ENCODE data around the gene IFT20.

Gene IFT20

DNA sequence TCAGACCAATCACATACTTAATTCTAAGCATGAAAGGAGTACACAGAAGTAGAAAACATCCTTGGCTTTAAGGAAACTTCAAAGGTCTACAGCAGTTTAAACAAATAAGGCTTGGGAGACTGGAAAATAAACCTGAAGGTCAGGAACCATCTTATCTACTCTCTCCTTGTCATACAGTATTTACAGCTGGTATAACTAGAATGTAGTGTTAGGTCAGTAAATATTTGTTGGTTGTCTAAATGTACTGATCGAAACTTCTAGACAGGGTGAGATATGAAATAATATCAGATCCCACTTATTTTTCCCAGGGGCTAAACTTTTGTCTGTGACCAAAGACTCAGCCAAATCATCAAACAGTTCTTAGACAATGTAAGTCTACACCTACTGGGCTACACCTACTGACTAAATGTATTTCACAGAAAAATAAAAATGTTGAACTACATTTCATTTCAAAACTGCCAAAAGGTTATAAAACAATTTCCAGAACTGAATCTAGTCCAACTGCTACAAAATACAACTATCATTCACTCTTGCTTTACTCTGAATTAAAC is 43.4 kb downstream of the IFT20 start:
- TF ChIP-seq POLR2A (IDR thresholded peaks at IDR 0.05; ENCODE audit: low read length) (no peak), GATA1 (IDR thresholded peaks at IDR 0.05; ENCODE audit: low read depth, low read length) (no peak)
- DNase-seq = no peak

DNA sequence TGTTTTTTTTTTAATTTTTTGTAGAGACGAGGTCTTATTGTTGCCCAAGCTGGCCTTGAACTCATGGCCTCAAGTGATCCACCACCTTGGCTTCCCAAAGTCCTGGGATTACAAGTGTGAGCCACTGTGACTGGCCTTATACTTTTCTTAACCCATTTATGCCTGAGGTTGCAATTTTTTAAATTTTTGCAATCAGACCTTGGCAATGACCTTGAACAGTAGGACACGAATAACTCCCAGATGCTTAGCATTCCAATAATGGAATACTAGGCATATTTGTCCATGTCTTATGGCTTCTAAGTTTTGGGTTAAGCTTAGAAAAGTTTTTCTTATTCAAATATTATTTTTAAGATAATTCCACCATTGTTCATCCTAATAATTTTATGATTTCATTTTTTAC is 44.6 kb downstream of the IFT20 start:
- no peak for DNase-seq
- no peak for TF ChIP-seq GATA1 (IDR thresholded peaks at IDR 0.05; ENCODE audit: low read depth, low read length)
- TF ChIP-seq POLR2A (IDR thresholded peaks at IDR 0.05; ENCODE audit: low read length) = no peak

DNA sequence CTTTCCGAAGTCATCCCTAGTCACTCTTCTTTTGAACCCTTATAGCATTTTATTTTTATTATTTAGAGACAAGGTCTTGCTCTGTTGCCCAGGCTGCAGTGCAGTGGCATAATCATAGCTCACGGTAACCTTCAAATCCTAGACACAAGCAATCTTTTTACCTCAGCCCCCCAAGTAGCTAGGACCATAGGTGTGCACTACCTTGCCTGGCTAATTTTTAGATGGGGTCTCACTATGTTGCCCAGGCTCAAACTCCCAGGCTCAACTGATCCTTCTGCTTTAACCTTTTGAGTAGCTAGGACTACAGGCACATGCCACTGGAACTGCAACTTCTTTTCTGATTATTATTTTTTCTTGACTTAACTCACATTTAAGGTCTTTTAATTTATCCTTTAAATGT is 49.3 kb downstream of the IFT20 start:
- no peak for DNase-seq
- TF ChIP-seq GATA1 (IDR thresholded peaks at IDR 0.05; ENCODE audit: low read depth, low read length) (no peak), POLR2A (IDR thresholded peaks at IDR 0.05; ENCODE audit: low read length) (no peak)

DNA sequence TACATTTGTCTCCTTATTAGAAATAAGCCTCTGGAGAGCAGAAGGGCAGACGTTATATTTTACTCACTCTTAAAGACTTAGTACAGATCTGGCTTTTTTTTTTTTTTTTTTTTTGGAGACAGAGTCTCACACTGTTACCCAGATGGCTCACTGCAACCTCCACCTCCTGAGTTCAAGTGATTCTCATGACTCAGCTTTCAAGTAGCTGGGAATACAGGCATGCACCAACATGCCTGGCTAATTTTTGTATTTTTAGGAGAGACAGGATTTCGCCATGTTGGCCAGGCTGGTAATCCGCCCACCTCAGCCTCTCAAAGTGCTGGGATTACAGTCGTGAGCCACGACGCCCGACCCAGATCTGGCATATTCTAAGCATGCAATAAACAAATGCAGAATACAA is 52.7 kb downstream of the IFT20 start:
- no peak for TF ChIP-seq GATA1 (IDR thresholded peaks at IDR 0.05; ENCODE audit: low read depth, low read length)
- no peak for TF ChIP-seq POLR2A (IDR thresholded peaks at IDR 0.05; ENCODE audit: low read length)
- DNase-seq = no peak

DNA sequence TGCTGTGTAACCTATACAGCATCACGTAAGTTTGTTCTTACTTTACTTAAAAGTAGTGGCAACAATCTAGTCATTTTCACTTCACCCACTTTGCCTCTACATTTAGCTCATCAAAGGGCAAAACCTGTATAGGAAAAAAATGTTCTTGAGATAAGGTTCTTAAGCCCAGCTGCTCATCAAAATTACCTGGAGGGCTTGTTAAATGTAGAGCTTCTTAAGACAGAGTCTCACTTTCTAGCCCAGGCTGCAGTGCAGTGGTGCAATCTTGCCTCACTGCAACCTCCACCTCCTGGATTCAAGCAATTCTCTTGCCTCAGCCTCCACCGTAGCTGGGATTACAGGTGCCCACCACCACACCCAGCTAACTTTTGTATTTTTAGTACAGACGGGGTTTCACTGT is 54.4 kb downstream of the IFT20 start:
- DNase-seq = no peak
- no peak for TF ChIP-seq GATA1 (IDR thresholded peaks at IDR 0.05; ENCODE audit: low read depth, low read length)
- TF ChIP-seq POLR2A (IDR thresholded peaks at IDR 0.05; ENCODE audit: low read length) = no peak

DNA sequence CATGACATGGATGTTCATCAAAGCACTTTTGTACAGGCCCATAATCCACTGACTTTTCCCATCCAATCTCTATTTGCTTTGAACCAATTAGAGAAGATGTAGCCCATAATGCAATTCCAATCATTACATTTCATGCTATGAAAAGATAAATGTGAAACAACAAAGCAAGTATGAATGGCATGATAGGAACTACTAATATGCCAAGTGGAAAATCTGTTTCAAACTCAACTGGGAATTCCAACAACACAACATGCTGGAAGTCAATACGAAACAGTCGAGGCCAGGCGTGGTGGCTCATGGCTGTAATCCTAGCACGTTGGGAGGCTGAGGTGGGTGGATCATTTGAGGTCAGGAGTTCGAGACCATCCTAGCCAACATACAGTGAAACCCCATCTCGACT is 55.9 kb downstream of the IFT20 start:
- DNase-seq = no peak
- TF ChIP-seq POLR2A (IDR thresholded peaks at IDR 0.05; ENCODE audit: low read length) (no peak), GATA1 (IDR thresholded peaks at IDR 0.05; ENCODE audit: low read depth, low read length) (no peak)
